RWPE1 (cell line): ENCODE data around the gene HSPA5.
A peak's percentile ranks its signal among the peaks of the same experiment; 100 is the strongest.
"Not testable (repeated sequence)": the region's sequence is repeated elsewhere in the genome, so short reads cannot be mapped to it uniquely, and the experiment has no call there.

Experiments used
- CTCF ChIA-PET: fragments of 350-600 bp; sonication (Branson Sonifier 250); formaldehyde crosslinking; extraction: SDS; loops from one replicate; lab custom pipeline; 2021; lab: Yijun Ruan, JAX
- POLR2A ChIA-PET: fragments of 400-600 bp; formaldehyde crosslinking; extraction: SDS; loops from one replicate; lab custom pipeline; 2020; ENCODE audit warnings: antibody characterized with exemption; ENCODE audit not compliant: low non-redundant PET; lab: Yijun Ruan, JAX
- DNase-seq: peaks from one replicate; pipeline ENCODE4 v3.0.0; 2012; ENCODE audit warnings: low spot score
- H3K27ac ChIP-seq: fragments of 450-650 bp; 2 replicates; pipeline ENCODE4 v1.5.1; 2017
- CTCF ChIP-seq: fragments of 450-650 bp; conservative IDR thresholded peaks from 2 replicates; pipeline ENCODE4 v1.5.1; 2017; ENCODE audit warnings: low read depth, mild to moderate bottlenecking

HSPA5 gene

GRCh38 chr9:125241000-125241862 is at the start of gene HSPA5:
Gene HSPA5, minus strand, starts transcription at chr9:125241343. Its CDS starts 217 bp downstream, at chr9:125241126.
- peak; percentile 100 for DNase-seq
- POLR2A ChIA-PET = interaction anchor here (0.6 to 1.6 kb wide), 9 partner anchors 10 to 137 kb away, joined by 3 to 11 read pairs (median 4); partner anchors contain the start of gene GAPVD1
- peak within 1 kb of the TSS; percentile 91 for H3K27ac ChIP-seq
- CTCF ChIA-PET = interaction anchor here (0.6 kb wide), 1 partner anchor 488 kb away, joined by 3 read pairs; no protein-coding TSS in a partner anchor
- no peak; the same call in 1 of the 2 replicates for TF ChIP-seq CTCF

GRCh38 chr9:125286935-125287433 is 45.8 kb upstream of the HSPA5 start:
- DNase-seq, POLR2A ChIA-PET, H3K27ac ChIP-seq, CTCF ChIA-PET: not testable (repeated sequence)

- DNase-seq = no peak
- no peak for TF ChIP-seq CTCF
- no peak overlapping the region for H3K27ac ChIP-seq
- POLR2A ChIA-PET = no interaction called here
- CTCF ChIA-PET = interaction anchor here (0.6 kb wide), 1 partner anchor 22 kb away, joined by 3 read pairs; no protein-coding TSS in a partner anchor
Observed at GRCh38 chr9:125284855-125285254, 43.7 kb upstream of the HSPA5 start.

GRCh38 chr9:125280945-125281344 is 39.8 kb upstream of the HSPA5 start:
- no peak for DNase-seq
- ChIA-PET POLR2A (no interaction called here), CTCF (interaction anchor here (0.6 kb wide), 1 partner anchor 63 kb away, joined by 3 read pairs; no protein-coding TSS in a partner anchor)
- H3K27ac ChIP-seq = peak overlapping the region; percentile 74
- no peak for TF ChIP-seq CTCF

- no peak overlapping the region for H3K27ac ChIP-seq
- TF ChIP-seq CTCF = no peak
- ChIA-PET POLR2A (interaction anchor here (0.7 kb wide), 1 partner anchor 15 kb away, joined by 6 read pairs; no protein-coding TSS in a partner anchor), CTCF (interaction anchor here (0.6 kb wide), 1 partner anchor 1443 kb away, joined by 4 read pairs; no protein-coding TSS in a partner anchor)
- DNase-seq = no peak
Observed at GRCh38 chr9:125277411-125277810, 36.3 kb upstream of the HSPA5 start.

- TF ChIP-seq CTCF = no peak
- no peak overlapping the region for H3K27ac ChIP-seq
- DNase-seq = no peak
- ChIA-PET CTCF (interaction anchor here (1.1 kb wide), 1 partner anchor 15 kb away, joined by 3 read pairs; the partner anchor contains the start of gene GAPVD1), POLR2A (interaction anchor here (0.7 kb wide), 1 partner anchor 15 kb away, joined by 3 read pairs; the partner anchor contains the start of gene GAPVD1)
Observed at GRCh38 chr9:125276771-125277170, 35.6 kb upstream of the HSPA5 start.
